ENCODE results near the gene FMO2.

- TF ChIP-seq CTCF (IDR thresholded peaks at IDR 0.05) (no peak), POLR2A (IDR thresholded peaks at IDR 0.05) (no peak)
Measured at GRCh38 chr1:171219346-171220080, 34.4 kb downstream of the FMO2 start.

All from body of pancreas (tissue), 4 donors.